ENCODE data around the gene COLEC12.

- TF ChIP-seq CTCF (IDR thresholded peaks at IDR 0.05; ENCODE audit: low read depth, low read length): no peak
- TF ChIP-seq POLR2A (IDR thresholded peaks at IDR 0.05; ENCODE audit: extremely low read depth, insufficient read length): no peak
- TF ChIP-seq MYC (IDR thresholded peaks at IDR 0.05; ENCODE audit: low read depth, low read length): no peak
Measured at GRCh38 chr18:495452-495851, 5.0 kb downstream of the COLEC12 start.
